Mononuclear cell (primary cell): ENCODE data around the gene DNTT. TPM values are rescaled to one million over a fixed set of nuclear protein-coding genes. Genes with fewer than 3 reads are reported as not detected.

Experiments used
- H3K27me3 ChIP-seq: 2 replicates; pipeline ENCODE4 v1.6.0; 2011; ENCODE audit warnings: low read length, control low read depth; ENCODE audit not compliant: insufficient read depth
- H3K4me1 ChIP-seq: 2 replicates; pipeline ENCODE4 v1.5.1; 2011; ENCODE audit warnings: mild to moderate bottlenecking, low read length, control low read depth; ENCODE audit not compliant: insufficient read depth
- H3K4me3 ChIP-seq: 2 replicates; pipeline ENCODE4 v1.5.1; 2011; ENCODE audit warnings: mild to moderate bottlenecking, low read length, moderate library complexity
- H3K9me3 ChIP-seq: 2 replicates; pipeline ENCODE4 v1.5.1; 2011; ENCODE audit warnings: low read depth, mild to moderate bottlenecking, control low read depth, low read length
- total RNA-seq: library from RNA; depleted of rRNA; stranded (reverse); fragments of >200 nt; gene quantifications from one replicate; pipeline ENCODE4 v1.2.3, GENCODE V29; 2012

The DNTT gene
- 0.10 TPM for total RNA-seq

GRCh38 chr10:96304230-96304629, at the start of gene DNTT:
Gene DNTT (plus strand): TSS chr10:96304434. CDS start chr10:96304498, 64 bp downstream.
- Histone ChIP-seq H3K9me3 (no peaks in the 10 kb centered on the region), H3K4me3 (no peak within 1 kb of the TSS), H3K4me1 (peaks cover 32% of the 10 kb centered on the region), H3K27me3 (no peaks in the 10 kb centered on the region)

- Histone ChIP-seq H3K4me3 (no peak overlapping the region), H3K4me1 (peaks cover 37% of the 10 kb centered on the region), H3K27me3 (no peaks in the 10 kb centered on the region), H3K9me3 (no peaks in the 10 kb centered on the region)
Observed at GRCh38 chr10:96254976-96255375, 49.3 kb upstream of the DNTT start.

GRCh38 chr10:96255549-96256333, 48.5 kb upstream of the DNTT start:
- peaks cover 39% of the 10 kb centered on the region for H3K4me1 ChIP-seq
- H3K4me3 ChIP-seq, result no peak overlapping the region
- no peaks in the 10 kb centered on the region for H3K9me3 ChIP-seq
- no peaks in the 10 kb centered on the region for H3K27me3 ChIP-seq

GRCh38 chr10:96257944-96258343, 46.3 kb upstream of the DNTT start:
- no peaks in the 10 kb centered on the region for H3K9me3 ChIP-seq
- peaks cover 36% of the 10 kb centered on the region for H3K4me1 ChIP-seq
- no peak overlapping the region for H3K4me3 ChIP-seq
- H3K27me3 ChIP-seq, result no peaks in the 10 kb centered on the region

DNA sequence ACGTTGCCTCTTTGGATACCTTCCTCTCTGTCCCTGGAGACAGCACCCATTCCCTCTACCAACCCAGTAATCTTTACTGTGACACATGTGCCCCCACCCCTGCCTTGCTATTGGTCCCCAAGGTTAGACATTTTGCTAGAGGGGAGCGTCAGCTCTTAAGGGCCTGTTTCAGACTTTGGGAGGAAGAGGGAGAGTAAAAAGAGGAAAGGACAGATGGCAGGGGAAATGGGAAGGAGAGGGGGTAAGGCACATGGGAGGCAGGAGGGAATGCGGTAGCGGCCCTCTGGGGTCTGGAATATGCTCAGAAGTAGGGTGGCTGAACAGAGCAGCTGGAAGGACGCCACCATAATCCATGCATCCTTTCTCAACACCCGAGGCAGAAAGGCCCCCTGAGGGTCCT, 45.1 kb upstream of the DNTT start:
- no peaks in the 10 kb centered on the region for H3K27me3 ChIP-seq
- no peak overlapping the region for H3K4me3 ChIP-seq
- peaks cover 35% of the 10 kb centered on the region for H3K4me1 ChIP-seq
- H3K9me3 ChIP-seq, result no peaks in the 10 kb centered on the region

DNA sequence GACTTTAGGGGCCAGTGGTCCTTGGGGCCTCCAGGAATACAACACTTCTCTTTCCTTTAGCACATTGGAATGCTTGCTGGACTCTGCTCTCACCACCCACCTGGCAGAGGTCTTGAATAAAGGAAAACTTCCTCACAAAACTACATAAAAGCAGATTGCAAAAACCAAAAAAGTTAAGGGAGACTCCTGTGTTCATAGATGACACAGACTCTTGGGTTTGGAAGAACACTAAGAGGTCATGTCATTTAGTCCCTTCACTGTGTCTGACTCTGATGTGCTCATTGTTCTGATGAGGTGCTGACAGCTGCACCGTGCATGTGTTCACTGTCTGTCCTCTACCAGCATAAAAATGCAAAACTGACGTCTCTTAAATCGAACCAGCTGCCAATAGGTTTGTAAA, 44.2 kb upstream of the DNTT start:
- Histone ChIP-seq H3K9me3 (no peaks in the 10 kb centered on the region), H3K4me3 (no peak overlapping the region), H3K27me3 (no peaks in the 10 kb centered on the region), H3K4me1 (peaks cover 35% of the 10 kb centered on the region)

- no peak overlapping the region for H3K4me3 ChIP-seq
- H3K9me3 ChIP-seq, result no peaks in the 10 kb centered on the region
- H3K4me1 ChIP-seq, result peaks cover 35% of the 10 kb centered on the region
- H3K27me3 ChIP-seq, result no peaks in the 10 kb centered on the region
Observed at GRCh38 chr10:96261132-96261531, 43.1 kb upstream of the DNTT start.

GRCh38 chr10:96261930-96262329, 42.3 kb upstream of the DNTT start:
- Histone ChIP-seq H3K9me3 (no peaks in the 10 kb centered on the region), H3K27me3 (no peaks in the 10 kb centered on the region), H3K4me1 (peaks cover 40% of the 10 kb centered on the region), H3K4me3 (no peak overlapping the region)

- Histone ChIP-seq H3K9me3 (no peaks in the 10 kb centered on the region), H3K27me3 (no peaks in the 10 kb centered on the region), H3K4me1 (peaks cover 32% of the 10 kb centered on the region), H3K4me3 (no peak overlapping the region)
Observed at GRCh38 chr10:96263176-96263575, 41.1 kb upstream of the DNTT start.

DNA sequence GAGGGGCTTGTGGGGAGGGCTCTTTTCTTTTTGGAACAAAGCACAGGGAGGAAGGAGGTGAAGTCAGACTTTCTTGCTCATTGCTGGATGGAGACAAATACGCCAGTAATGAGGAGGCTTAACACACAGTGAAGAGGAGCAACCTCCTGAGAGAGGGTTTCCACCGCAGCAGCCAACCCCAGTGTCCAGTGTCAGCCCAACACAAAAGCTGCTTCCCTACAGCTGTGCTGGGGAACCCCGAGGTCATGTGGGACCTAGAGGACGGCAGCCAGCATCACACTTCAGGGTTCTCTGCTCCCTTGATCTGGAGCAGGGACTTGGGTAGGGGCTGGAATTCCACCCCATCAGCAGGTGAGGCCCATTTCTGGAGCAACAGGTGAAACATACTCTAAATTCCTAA, 40.6 kb upstream of the DNTT start:
- Histone ChIP-seq H3K9me3 (no peaks in the 10 kb centered on the region), H3K4me3 (no peak overlapping the region), H3K4me1 (peaks cover 27% of the 10 kb centered on the region), H3K27me3 (no peaks in the 10 kb centered on the region)

DNA sequence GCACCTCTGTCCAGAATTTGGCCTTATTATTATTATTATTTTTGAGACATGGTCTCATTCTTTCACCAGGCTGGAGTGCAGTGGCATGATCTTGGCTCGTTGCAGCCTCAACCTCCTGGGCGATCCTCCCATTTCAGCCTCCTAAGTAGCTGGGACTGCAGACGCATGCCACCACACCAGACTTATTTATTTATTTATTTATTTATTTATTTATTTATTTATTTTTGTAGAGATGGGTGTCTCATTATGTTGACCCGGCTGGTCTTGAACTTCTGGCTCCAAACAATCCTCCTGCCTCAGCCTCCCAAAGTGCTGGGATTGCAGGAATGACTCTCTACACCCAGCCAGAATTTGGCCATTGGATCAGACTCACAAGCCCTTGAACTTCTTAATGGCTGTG, 39.3 kb upstream of the DNTT start:
- Histone ChIP-seq H3K27me3 (no peaks in the 10 kb centered on the region), H3K4me1 (peaks cover 17% of the 10 kb centered on the region), H3K4me3 (no peak overlapping the region), H3K9me3 (no peaks in the 10 kb centered on the region)

- peaks cover 28% of the 10 kb centered on the region for H3K4me1 ChIP-seq
- no peak overlapping the region for H3K4me3 ChIP-seq
- H3K9me3 ChIP-seq, result no peaks in the 10 kb centered on the region
Observed at GRCh38 chr10:96266118-96266770, 38.0 kb upstream of the DNTT start.

DNA sequence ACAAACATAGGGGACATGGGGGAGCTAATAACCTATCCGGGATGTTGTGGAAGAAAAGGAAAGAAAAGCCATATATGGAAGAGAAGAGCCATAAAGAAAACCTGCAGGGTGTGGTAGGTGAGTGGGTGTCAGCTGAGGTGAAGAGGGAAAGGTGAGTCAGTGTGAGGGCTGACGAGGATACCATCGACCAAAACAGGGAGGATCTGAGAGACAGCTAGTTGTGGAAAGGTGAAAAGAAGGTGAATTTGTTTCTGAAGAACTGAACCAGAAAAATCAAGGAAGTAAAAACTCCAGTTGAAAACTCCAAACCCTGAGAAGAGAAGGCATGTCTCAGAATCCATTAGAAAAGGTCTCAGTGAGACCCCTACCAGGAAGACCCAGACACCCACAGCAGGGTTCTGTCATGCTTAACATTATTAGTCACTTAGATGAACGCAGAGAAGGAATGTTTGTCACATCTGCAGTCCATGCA, 37.0 kb upstream of the DNTT start:
- no peak overlapping the region for H3K4me3 ChIP-seq

More at GRCh38 chr10:96266118-96266770, 38.0 kb upstream of the DNTT start:
- H3K27me3 ChIP-seq, result no peaks in the 10 kb centered on the region

DNA sequence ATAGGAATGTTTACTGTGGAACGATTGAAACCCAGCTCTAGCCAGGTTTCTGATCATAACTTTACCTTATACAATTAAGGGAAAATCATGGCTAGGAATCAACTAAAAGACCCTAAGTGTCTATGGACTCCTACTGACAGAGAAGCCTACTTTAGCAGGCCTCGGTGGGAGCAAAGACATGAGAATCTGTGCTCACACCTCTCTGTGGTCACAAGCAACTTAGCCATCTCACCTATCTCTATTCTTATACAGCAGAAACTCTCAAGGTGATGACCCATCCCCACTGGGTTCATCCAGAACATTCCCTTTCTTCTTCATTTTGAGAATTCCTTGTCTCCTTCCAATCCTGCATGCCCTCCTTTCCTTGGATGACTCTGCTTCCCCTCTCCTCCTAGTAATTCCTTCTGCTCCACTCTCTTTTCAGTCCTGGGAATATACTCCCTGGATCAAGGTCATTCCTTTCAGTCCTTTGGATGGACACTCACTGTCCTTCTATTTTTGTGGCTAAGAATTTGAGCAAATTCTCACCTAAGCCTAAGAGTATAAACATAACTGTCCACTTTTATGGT, 35.8 kb upstream of the DNTT start:
- Histone ChIP-seq H3K4me3 (no peak overlapping the region), H3K4me1 (peaks cover 49% of the 10 kb centered on the region), H3K27me3 (no peaks in the 10 kb centered on the region), H3K9me3 (no peaks in the 10 kb centered on the region)

More for the DNA sequence above, 37.0 kb upstream of the DNTT start:
- H3K27me3 ChIP-seq, result no peaks in the 10 kb centered on the region
- H3K4me1 ChIP-seq, result peaks cover 38% of the 10 kb centered on the region
- H3K9me3 ChIP-seq, result no peaks in the 10 kb centered on the region
